Right cardiac atrium (tissue), 5 donors: ENCODE measurements around the gene ZBTB20. TPM values are rescaled to one million over a fixed set of nuclear protein-coding genes. Genes with fewer than 3 reads are reported as not detected.
"Not testable (repeated sequence)": the region's sequence is repeated elsewhere in the genome, so short reads cannot be mapped to it uniquely, and the experiment has no call there.

Experiments used
- ATAC-seq, 2 donors: fragments of 200-7000 bp; cut with Tn5 transposase; one replicate each; pipeline versions ENCODE4 v1.8.0 to v1.9.1; 2020; ENCODE audit warnings: moderate library complexity in 2 of 2, mild to moderate bottlenecking in 1 of 2
- DNase-seq, 3 donors: peaks; one replicate each; pipeline ENCODE4 v3.0.0-alpha.2; 2020
- H3K27ac ChIP-seq: one replicate; pipeline ENCODE4 v1.5.1; 2013; ENCODE audit warnings: mild to moderate bottlenecking, low read length, control low read depth, moderate library complexity
- H3K27me3 ChIP-seq: one replicate; pipeline ENCODE4 v1.6.1; 2013; ENCODE audit not compliant: control insufficient read depth, insufficient read depth
- H3K4me1 ChIP-seq: one replicate; pipeline ENCODE4 v1.6.1; 2013; ENCODE audit warnings: low read length; ENCODE audit not compliant: control insufficient read depth, insufficient read depth
- H3K4me3 ChIP-seq: one replicate; pipeline ENCODE4 v1.5.1; 2013; ENCODE audit warnings: low read length, control low read depth
- H3K9me3 ChIP-seq: one replicate; pipeline ENCODE4 v1.6.1; 2013; ENCODE audit warnings: low read length; ENCODE audit not compliant: control insufficient read depth
- WGBS: extraction: QIAGEN DNeasy Blood & Tissue Kit; methylation state at CpG from one replicate; pipeline ENCODE4 v1.1.7; 2013; 5-methylcytosine and 5-hydroxymethylcytosine counted together
- intact Hi-C, 4 donors: fragments of 100-400 bp; cut with DNase I; formaldehyde crosslinking; loops; one replicate each; pipeline versions ENCODE4 v1.11.0 to v1.14.0; 2022 to 2023
- polyA plus RNA-seq: library from polyadenylated mRNA; stranded (reverse); fragments of 200-250 nt; gene quantifications from one replicate; pipeline ENCODE4 v1.2.3, GENCODE V29; 2013
- total RNA-seq, 4 donors: library from RNA; stranded (reverse); fragmentation: NEBNext Ultra II Directional; extraction: Animal tissue kit (Norgen Biotek cat#: 25700); gene quantifications; one replicate each; pipeline ENCODE4 v1.2.1, GENCODE V29; 2021
- donor health status: healthy with polysubstance abuse.
- donor health status: DM: no; HTN: yes; CAD: no.
- donor health status: DM: no; HTN: no; CAD: no.
- donor health status: DM: no; HTN: yes; CAD: no; lungs with severe emphysema.
- donor health status: DM: yes; HTN: yes; CAD: no.

Gene ZBTB20
- total and polyA plus RNA-seq, 5 donors: 6.5 to 87.9 (median 75.5) TPM

DNA sequence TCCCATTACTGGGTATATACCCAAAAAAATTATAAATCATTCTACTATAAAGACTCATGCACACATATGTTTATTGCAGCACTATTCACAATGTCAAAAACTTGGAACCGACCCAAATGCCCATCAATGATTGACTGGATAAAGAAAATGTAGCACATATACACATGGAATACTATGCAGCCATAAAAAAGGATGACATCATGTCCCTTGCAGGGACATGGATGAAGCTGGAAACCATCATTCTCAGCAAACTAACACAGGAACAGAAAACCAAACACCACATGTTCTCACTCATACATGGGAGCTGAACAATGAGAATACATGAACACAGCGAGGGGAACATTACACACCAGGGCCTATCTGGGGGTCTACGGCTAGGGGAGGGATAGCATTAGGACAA is 467.3 kb downstream of the ZBTB20 start:
- WGBS: 96% methylated on average over 3 of the region's 3 CpGs
- intact Hi-C loops, H3K4me1 ChIP-seq, H3K9me3 ChIP-seq, DNase-seq, H3K27me3 ChIP-seq, H3K27ac ChIP-seq, H3K4me3 ChIP-seq, ATAC-seq: not testable (repeated sequence)

DNA sequence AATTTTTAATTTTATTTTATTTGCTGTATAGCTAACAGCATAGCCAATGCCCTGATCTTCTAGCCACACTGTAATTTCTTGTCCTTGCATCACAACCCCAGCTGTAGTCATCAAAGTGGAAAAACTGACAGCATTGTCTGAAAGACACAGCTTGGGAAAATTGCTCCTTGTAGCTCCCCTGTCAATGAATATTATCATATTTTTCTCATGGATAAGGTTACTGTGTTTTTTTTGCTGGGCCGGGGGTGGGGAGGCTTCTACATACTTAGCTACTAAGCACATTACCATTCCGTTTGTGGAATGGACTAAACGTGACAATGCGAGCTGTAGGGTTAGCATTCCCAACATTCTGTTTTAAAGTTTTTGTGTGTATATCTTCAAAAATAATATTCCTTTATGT is 472.0 kb downstream of the ZBTB20 start:
- Histone ChIP-seq H3K4me3 (no peak overlapping the region), H3K4me1 (peaks cover 2% of the 10 kb centered on the region), H3K9me3 (no peaks in the 10 kb centered on the region), H3K27me3 (no peaks in the 10 kb centered on the region), H3K27ac (no peak overlapping the region)
- intact Hi-C loops: no loop called here
- ATAC-seq (no peak), DNase-seq (no peak)
- 67% methylated on average over 4 of the region's 4 CpGs for WGBS

DNA sequence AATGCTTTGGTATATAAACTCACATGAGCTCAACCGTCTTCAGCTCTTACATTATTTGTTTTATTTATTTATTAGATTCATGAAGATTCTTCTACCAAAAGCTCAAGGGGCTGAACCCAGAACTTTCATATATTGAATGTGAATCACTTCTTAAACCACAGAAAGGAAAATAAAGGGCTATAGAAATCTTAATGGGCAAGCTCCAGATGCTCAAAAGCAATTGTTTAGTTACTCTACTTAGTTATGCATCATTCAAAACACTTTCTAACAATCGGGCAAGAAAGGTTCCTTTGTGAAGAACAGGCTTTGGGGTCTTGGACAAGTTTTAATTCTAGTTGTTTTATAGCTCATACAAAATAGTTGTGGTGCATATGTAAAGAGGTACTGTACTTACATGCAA is 473.1 kb downstream of the ZBTB20 start:
- DNase-seq: no peak
- H3K4me3 ChIP-seq: no peak overlapping the region
- no peaks in the 10 kb centered on the region for H3K27me3 ChIP-seq
- H3K4me1 ChIP-seq: peaks cover 2% of the 10 kb centered on the region
- intact Hi-C loops: no loop called here
- H3K9me3 ChIP-seq: no peaks in the 10 kb centered on the region
- no peak for ATAC-seq
- 84% methylated on average over 2 of the region's 2 CpGs for WGBS
- H3K27ac ChIP-seq: no peak overlapping the region

DNA sequence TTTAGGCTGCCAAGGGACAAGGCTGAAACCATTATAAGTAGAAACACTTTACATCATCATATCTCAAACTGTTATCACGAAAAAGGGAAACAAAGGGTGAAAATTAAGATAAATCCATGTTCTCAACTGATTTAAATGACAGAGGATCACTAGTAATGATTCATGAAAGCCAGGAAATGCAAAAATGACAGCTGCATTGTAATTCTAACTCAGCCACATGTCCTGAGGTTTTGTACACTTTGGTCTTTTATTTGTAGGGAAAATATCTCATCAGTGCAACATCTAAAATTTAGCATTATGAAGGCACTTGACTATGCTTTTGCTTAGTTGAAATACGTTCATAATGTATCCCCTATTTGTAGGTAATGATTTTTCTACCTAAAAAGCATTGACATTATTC is 473.6 kb downstream of the ZBTB20 start:
- WGBS: 60% methylated on average over 2 of the region's 2 CpGs
- no peak overlapping the region for H3K27ac ChIP-seq
- no peak for ATAC-seq
- H3K9me3 ChIP-seq: no peaks in the 10 kb centered on the region
- H3K4me1 ChIP-seq: peaks cover 2% of the 10 kb centered on the region
- no peak for DNase-seq
- H3K4me3 ChIP-seq: no peak overlapping the region
- H3K27me3 ChIP-seq: no peaks in the 10 kb centered on the region
- intact Hi-C loops: no loop called here

DNA sequence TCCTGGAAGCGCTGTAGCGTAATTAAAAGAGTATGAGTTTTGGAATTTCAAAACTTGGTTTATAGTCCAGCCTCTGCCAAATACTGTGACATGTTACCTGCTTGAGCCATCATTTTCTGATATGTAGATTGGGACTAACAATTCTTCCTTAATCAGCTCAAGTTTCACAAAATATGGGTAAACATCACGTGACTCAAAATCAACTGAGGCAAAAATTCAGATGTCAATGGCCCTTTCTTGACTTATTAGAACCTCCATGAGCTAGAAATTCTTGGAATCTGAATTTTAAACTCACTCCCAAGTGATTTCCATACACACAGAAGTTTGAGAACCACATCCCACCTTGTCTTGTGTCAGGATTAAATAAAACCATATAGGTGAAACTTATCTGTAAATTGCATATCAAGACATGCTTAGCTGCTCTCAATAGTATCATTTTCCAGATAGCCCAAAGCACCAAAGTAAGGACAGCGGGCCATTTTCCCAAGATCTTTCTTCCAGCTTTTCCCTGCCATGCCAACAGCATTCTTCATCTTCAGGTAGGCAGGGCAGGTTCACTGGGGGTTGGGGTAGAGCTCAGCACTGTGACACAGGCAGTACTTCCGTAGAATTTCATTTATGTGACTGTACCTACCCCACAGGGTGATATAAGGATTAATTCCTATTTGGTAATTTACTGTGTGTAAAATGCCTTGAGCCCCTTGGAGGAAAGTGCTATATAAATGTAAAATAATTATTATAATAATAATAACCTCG is 474.2 kb downstream of the ZBTB20 start:
- ATAC-seq: no peak

DNA sequence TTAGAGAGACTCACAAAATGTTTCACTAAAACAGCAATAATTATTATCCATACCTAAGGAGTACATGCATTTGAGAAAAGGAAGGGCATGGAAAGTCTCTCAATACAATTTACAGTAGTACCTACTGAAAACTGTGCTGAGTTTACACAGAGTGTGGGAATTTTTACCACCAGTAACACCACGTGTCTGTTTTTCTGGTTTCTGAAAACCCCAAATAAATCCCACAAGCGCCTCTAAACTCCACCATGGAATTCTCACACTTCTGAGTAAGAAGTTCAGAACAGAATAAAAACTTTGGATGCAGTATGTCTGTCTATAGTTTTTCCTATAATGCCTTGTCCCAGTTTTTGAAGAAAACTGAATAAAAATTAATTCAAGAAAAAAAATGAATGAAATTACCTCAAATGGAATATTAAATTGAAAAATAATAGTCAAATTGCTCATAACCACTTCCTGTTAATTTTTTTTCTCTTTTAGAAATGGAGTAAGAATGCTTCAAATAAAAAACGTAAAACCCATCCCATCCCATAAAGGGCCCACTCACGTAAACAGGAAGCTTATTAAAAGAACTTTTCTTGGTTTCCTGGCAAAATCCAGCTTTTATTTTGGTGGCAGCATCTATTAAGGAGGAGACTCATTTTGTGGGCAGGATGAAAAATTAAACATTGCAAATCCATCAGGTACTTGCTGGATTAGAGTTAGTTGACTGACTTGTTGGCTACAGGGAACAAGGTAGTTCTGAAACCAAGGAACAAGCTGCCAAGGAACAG is 475.2 kb downstream of the ZBTB20 start:
- no peaks in the 10 kb centered on the region for H3K9me3 ChIP-seq
- no peak for ATAC-seq
- 82% methylated on average over 4 of the region's 4 CpGs for WGBS
- no peak overlapping the region for H3K4me3 ChIP-seq
- H3K27ac ChIP-seq: no peak overlapping the region
- intact Hi-C loops: no loop called here
- H3K27me3 ChIP-seq: no peaks in the 10 kb centered on the region
- H3K4me1 ChIP-seq: peaks cover 2% of the 10 kb centered on the region
- DNase-seq: no peak

More for the DNA sequence above, 474.2 kb downstream of the ZBTB20 start:
- H3K4me1 ChIP-seq: peaks cover 2% of the 10 kb centered on the region
- no peaks in the 10 kb centered on the region for H3K9me3 ChIP-seq
- DNase-seq: no peak
- H3K27ac ChIP-seq: no peak overlapping the region
- H3K27me3 ChIP-seq: no peaks in the 10 kb centered on the region
- no peak overlapping the region for H3K4me3 ChIP-seq
- WGBS: 88% methylated on average over 6 of the region's 6 CpGs
- intact Hi-C loops: no loop called here

DNA sequence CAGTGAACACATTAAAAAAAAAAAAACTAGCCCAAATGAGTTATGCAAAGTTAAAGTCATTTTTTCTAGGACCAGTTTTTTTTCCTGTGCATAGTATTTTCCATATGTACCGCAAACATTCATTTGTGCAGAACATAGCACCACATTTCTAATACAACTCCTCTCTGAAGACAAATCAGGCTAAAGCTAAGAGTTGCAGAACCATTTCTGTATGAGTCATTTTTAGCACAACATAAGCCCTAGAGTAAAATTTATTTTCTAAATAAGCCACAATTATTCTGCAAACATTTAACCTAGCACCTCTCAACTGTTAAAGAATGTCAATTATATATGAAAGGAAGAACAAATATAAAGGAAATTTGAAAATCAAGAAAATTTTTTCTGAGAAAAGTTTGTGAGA is 477.5 kb downstream of the ZBTB20 start:
- H3K4me1 ChIP-seq: no peaks in the 10 kb centered on the region
- DNase-seq (no peak), ATAC-seq (no peak)
- H3K4me3 ChIP-seq: no peak overlapping the region
- WGBS: 99% methylated on average over 1 of the region's 1 CpG
- no peak overlapping the region for H3K27ac ChIP-seq
- no peaks in the 10 kb centered on the region for H3K9me3 ChIP-seq
- intact Hi-C loops: no loop called here
- H3K27me3 ChIP-seq: no peaks in the 10 kb centered on the region

DNA sequence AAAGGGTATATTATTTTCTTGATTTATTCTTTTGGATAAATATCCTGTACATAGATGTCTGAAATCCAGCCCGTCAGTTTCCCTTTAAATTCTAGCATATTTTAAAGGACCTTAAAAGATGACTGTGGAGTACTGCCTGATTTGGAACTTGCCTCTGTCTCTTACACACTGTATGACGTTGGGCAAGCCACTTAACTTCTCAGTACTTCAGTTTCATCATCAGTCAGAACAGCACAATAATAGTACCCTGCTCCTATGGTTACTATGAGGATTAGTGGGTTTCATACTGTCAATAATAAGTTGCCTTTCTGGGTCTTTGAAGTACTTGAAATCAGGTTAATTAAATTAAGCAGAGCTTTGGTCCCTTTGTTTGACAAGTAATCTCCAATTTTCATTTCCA is 479.0 kb downstream of the ZBTB20 start:
- no peaks in the 10 kb centered on the region for H3K4me1 ChIP-seq
- H3K9me3 ChIP-seq: no peaks in the 10 kb centered on the region
- ATAC-seq: peak; percentile 61 to 86
- no peaks in the 10 kb centered on the region for H3K27me3 ChIP-seq
- WGBS: 68% methylated on average over 2 of the region's 2 CpGs
- H3K27ac ChIP-seq: no peak overlapping the region
- intact Hi-C loops: no loop called here
- DNase-seq: no peak
- no peak overlapping the region for H3K4me3 ChIP-seq

DNA sequence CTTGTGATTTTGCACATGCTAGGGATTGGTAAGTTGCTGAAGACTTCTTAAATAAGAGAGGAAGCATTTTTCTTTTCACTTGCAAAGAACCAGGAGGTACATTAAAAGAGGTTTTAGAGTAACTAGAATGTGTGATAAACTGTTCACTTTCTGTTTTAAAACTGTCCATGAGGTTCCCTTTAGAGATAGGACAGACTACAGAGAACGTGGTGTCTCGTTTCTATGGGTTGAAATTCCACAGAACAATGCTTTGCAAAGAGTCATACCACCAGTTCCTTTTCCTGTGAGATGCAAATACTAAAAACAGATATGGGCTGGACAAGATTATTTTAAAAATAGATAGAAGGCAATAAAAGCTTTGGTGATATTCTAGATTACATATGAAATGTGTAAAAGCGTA is 480.5 kb downstream of the ZBTB20 start:
- intact Hi-C loops: no loop called here
- Histone ChIP-seq H3K4me1 (no peaks in the 10 kb centered on the region), H3K27ac (no peak overlapping the region), H3K4me3 (no peak overlapping the region), H3K27me3 (no peaks in the 10 kb centered on the region), H3K9me3 (no peaks in the 10 kb centered on the region)
- DNase-seq: no peak
- 46% methylated on average over 3 of the region's 3 CpGs for WGBS
- peak in 1 of 2 donors; percentile 69 for ATAC-seq

DNA sequence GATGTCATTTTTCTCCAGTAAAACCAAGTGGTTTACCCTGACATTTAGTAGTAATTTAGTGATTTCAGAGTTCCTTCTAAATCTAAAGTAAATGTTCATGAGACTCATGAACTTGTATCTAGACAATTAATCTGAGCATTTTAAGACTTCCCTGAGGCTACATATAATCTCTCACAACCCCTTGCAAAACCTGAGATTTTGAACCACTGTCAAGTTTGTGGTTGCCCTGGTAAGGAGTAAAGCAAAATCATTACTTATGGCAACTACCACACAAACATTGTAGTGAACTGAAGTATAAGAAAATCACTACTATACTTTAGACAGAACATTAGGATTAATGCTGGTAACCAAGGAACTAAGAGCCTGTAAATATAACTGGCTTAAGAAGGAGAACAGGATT is 483.1 kb downstream of the ZBTB20 start:
- H3K4me3 ChIP-seq: no peak overlapping the region
- H3K27me3 ChIP-seq: no peaks in the 10 kb centered on the region
- DNase-seq (no peak), ATAC-seq (no peak)
- H3K4me1 ChIP-seq: peaks cover 3% of the 10 kb centered on the region
- no peaks in the 10 kb centered on the region for H3K9me3 ChIP-seq
- H3K27ac ChIP-seq: no peak overlapping the region
- intact Hi-C loops: no loop called here

DNA sequence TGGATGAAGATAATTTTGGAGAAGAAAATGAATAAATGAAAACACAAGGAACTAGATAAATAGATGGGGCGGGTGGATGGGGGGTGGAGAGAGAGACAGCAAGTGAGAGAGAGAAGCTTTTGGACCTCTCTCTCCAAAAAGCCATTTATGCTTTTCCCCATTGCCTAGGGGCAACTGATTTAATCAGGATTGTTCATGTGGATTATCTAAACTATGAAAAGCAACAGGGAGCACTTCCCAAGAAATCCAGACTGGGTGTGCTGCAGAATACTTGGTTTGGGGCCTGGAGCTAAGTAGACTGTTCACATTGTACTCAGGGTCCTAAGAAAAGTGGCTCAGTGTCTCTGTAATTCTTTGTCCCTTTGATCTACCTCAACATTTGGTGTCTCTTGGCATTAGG is 486.3 kb downstream of the ZBTB20 start:
- H3K9me3 ChIP-seq: no peaks in the 10 kb centered on the region
- DNase-seq (no peak), ATAC-seq (no peak)
- H3K27me3 ChIP-seq: no peaks in the 10 kb centered on the region
- WGBS: 79% methylated on average over 1 of the region's 1 CpG
- peaks cover 3% of the 10 kb centered on the region for H3K4me1 ChIP-seq
- no peak overlapping the region for H3K27ac ChIP-seq
- intact Hi-C loops: no loop called here
- no peak overlapping the region for H3K4me3 ChIP-seq
